Measurements from ENCODE around the gene SLC45A1.

The SLC45A1 gene

GRCh38 chr1:8312235-8313218 lies 5.4 kb upstream of the SLC45A1 start:
- peak; percentile 98 for DNase-seq

- DNase-seq, result no peak
These were observed 4.7 kb upstream of the SLC45A1 start for GRCh38 chr1:8313231-8313630.

- peak; percentile 94 for DNase-seq
These were observed 3.3 kb upstream of the SLC45A1 start for GRCh38 chr1:8314346-8315280.

- peak; percentile 34 for DNase-seq
These were observed 2.1 kb upstream of the SLC45A1 start for GRCh38 chr1:8315573-8316475.

- DNase-seq, result peak; percentile 50
These were observed 522 bp downstream of the SLC45A1 start for GRCh38 chr1:8318436-8318835.

- DNase-seq, result no peak
These were observed 3.7 kb downstream of the SLC45A1 start for GRCh38 chr1:8321612-8322011.

- no peak for DNase-seq
These were observed 5.8 kb downstream of the SLC45A1 start for GRCh38 chr1:8323706-8324105.

- DNase-seq, result no peak
These were observed 6.4 kb downstream of the SLC45A1 start for GRCh38 chr1:8324176-8324810.

GRCh38 chr1:8325771-8326170 lies 7.9 kb downstream of the SLC45A1 start:
- DNase-seq, result no peak

GRCh38 chr1:8326265-8326664 lies 8.4 kb downstream of the SLC45A1 start:
- no peak for DNase-seq

- no peak for DNase-seq
These were observed 10.4 kb downstream of the SLC45A1 start for GRCh38 chr1:8328271-8328670.

GRCh38 chr1:8329439-8329838 lies 11.5 kb downstream of the SLC45A1 start:
- DNase-seq, result no peak

- no peak for DNase-seq
These were observed 11.9 kb downstream of the SLC45A1 start for GRCh38 chr1:8329858-8330257.

GRCh38 chr1:8330271-8331125 lies 12.6 kb downstream of the SLC45A1 start:
- DNase-seq, result no peak

- no peak for DNase-seq
These were observed 14.9 kb downstream of the SLC45A1 start for GRCh38 chr1:8332806-8333205.

GRCh38 chr1:8333246-8333987 lies 15.5 kb downstream of the SLC45A1 start:
- DNase-seq, result no peak

- DNase-seq, result no peak
These were observed 16.4 kb downstream of the SLC45A1 start for GRCh38 chr1:8334106-8334851.

GRCh38 chr1:8335246-8335645 lies 17.3 kb downstream of the SLC45A1 start:
- DNase-seq, result no peak

GRCh38 chr1:8337776-8338525 lies 20.0 kb downstream of the SLC45A1 start:
- DNase-seq, result no peak
